Sigmoid colon (tissue), 7 donors: ENCODE results near the gene CRTC1. TPM values are rescaled to one million over a fixed set of nuclear protein-coding genes. Genes with fewer than 3 reads are reported as not detected.

Source experiments
- DNase-seq: peaks from one replicate; pipeline ENCODE4 v3.0.0-alpha.2; 2019
- H3K27ac ChIP-seq, 4 donors: fragments of 200-600 bp; sonication (generic); one replicate each; pipeline ENCODE4 v1.5.1; 2016 to 2019; ENCODE audit warnings: mild to moderate bottlenecking in 1 of 4
- H3K27me3 ChIP-seq, 3 donors: fragments of 200-600 bp; sonication (generic); one replicate each; pipeline ENCODE4 v1.5.1; 2019; ENCODE audit warnings: mild to moderate bottlenecking in 1 of 3
- H3K36me3 ChIP-seq, 4 donors: fragments of 200-600 bp; sonication (generic); one replicate each; pipeline ENCODE4 v1.5.1; 2016 to 2019
- H3K4me1 ChIP-seq, 4 donors: fragments of 200-600 bp; sonication (generic); one replicate each; pipeline ENCODE4 v1.5.1; 2017 to 2019
- H3K4me3 ChIP-seq, 4 donors: fragments of 200-600 bp; sonication (generic); one replicate each; pipeline ENCODE4 v1.5.1; 2017 to 2019; ENCODE audit warnings: mild to moderate bottlenecking in 2 of 4, moderate library complexity in 1 of 4
- H3K9me3 ChIP-seq, 4 donors: fragments of 200-600 bp in 3 of 4; sonication (generic) in 3 of 4; one replicate each; pipeline versions ENCODE4 v1.5.1 to v1.6.1; 2013 to 2019
- CTCF ChIP-seq, 4 experiments: fragments of 450-650 bp in 3 of 4; fragments of 200-600 bp in 1 of 4; IDR thresholded peaks; one replicate each; pipeline ENCODE4 v1.5.1; 2016 to 2019; ENCODE audit warnings: antibody characterized with exemption in 4 of 4, mild to moderate bottlenecking in 3 of 4, moderate library complexity in 2 of 4
- EP300 ChIP-seq, 4 donors: sonication (generic); formaldehyde crosslinking; IDR thresholded peaks; one replicate each; pipeline ENCODE4 v1.6.1; 2017; ENCODE audit warnings: antibody characterized with exemption in 4 of 4
- POLR2A ChIP-seq, 2 donors: fragments of 450-650 bp; IDR thresholded peaks; one replicate each; pipeline ENCODE4 v1.6.1; 2016; ENCODE audit warnings: antibody characterized with exemption in 2 of 2, mild to moderate bottlenecking in 2 of 2, moderate library complexity in 2 of 2
- POLR2AphosphoS5 ChIP-seq, 4 donors: sonication (generic); formaldehyde crosslinking; IDR thresholded peaks; one replicate each; pipeline ENCODE4 v1.6.1; 2017; ENCODE audit warnings: antibody characterized with exemption in 4 of 4
- WGBS, 2 donors: extraction: QIAGEN DNeasy Blood & Tissue Kit; methylation state at CpG; one replicate each; pipeline ENCODE4 v1.1.7; 2013; 5-methylcytosine and 5-hydroxymethylcytosine counted together
- intact Hi-C: fragments of 100-400 bp; cut with DNase I; formaldehyde crosslinking; loops from one replicate; pipeline ENCODE4 v1.15.1; 2023
- polyA plus RNA-seq, 3 donors: library from polyadenylated mRNA; stranded (reverse); fragments of 200-250 nt; gene quantifications; one replicate each; pipeline ENCODE4 v1.2.3, GENCODE V29; 2013
- total RNA-seq, 4 donors: library from RNA; depleted of rRNA; stranded (reverse); fragments of >200 nt; gene quantifications; one replicate each; pipeline ENCODE4 v1.1.0, GENCODE V29; 2016
- donor health status: healthy with polysubstance abuse.
- donor health status: Bipolar disorder and iron deficiency.
- donor health status: healthy.

Gene CRTC1
- total and polyA plus RNA-seq, 7 donors, result 2.5 to 8.9 (median 3.6) TPM

GRCh38 chr19:18636183-18636968 lies 47.1 kb upstream of the CRTC1 start:
- 1% methylated on average over 44 of the region's 44 CpGs for WGBS, 2 donors

GRCh38 chr19:18636969-18637629 lies 46.4 kb upstream of the CRTC1 start, which contains the start of gene KLHL26:
Gene KLHL26 (plus strand): TSS chr19:18637028. CDS start chr19:18637055, 27 bp downstream.
- intact Hi-C loops, result loop anchor here (2.0 to 5.0 kb wide), 2 partner anchors 46 to 550 kb away; partner anchors contain the start of gene CRTC1
- Histone ChIP-seq H3K9me3 (no peaks in the 10 kb centered on the region), H3K36me3 (no peaks in the 10 kb centered on the region)

More at GRCh38 chr19:18636183-18636968, 47.1 kb upstream of the CRTC1 start:
- intact Hi-C loops, result loop anchor here (2.0 to 5.0 kb wide), 2 partner anchors 46 to 551 kb away; partner anchors contain the start of gene CRTC1
- DNase-seq, result peak; percentile 99
- peaks cover 0 to 26% (median 21%) of the 10 kb centered on the region in 4 donors for H3K4me1 ChIP-seq
- TF ChIP-seq POLR2A (IDR thresholded peaks at IDR 0.05) (no peak), POLR2AphosphoS5 (IDR thresholded peaks at IDR 0.05) (no peak), CTCF (IDR thresholded peaks at IDR 0.05) (no peak)
- H3K4me3 ChIP-seq, result peak overlapping the region; percentile 72 to 97 (median 92)
- no peaks in the 10 kb centered on the region for H3K9me3 ChIP-seq
- no peaks in the 10 kb centered on the region for H3K36me3 ChIP-seq
- H3K27me3 ChIP-seq, result no peaks in the 10 kb centered on the region
- peak overlapping the region; percentile 86 to 94 (median 90) for H3K27ac ChIP-seq

GRCh38 chr19:18637673-18638630 lies 45.5 kb upstream of the CRTC1 start:
- Histone ChIP-seq H3K27me3 (no peaks in the 10 kb centered on the region), H3K4me3 (peak overlapping the region; percentile 72 to 97 (median 92)), H3K9me3 (no peaks in the 10 kb centered on the region), H3K4me1 (peaks cover 0 to 26% (median 21%) of the 10 kb centered on the region in 4 donors), H3K27ac (peak overlapping the region; percentile 86 to 94 (median 90)), H3K36me3 (no peaks in the 10 kb centered on the region)
- DNase-seq, result no peak
- WGBS, 2 donors, result 13 to 47% methylated on average over 3 of the region's 3 CpGs
- intact Hi-C loops, result loop anchor here (2.0 to 5.0 kb wide), 2 partner anchors 45 to 549 kb away; partner anchors contain the start of gene CRTC1
- TF ChIP-seq POLR2A (IDR thresholded peaks at IDR 0.05) (no peak), CTCF (IDR thresholded peaks at IDR 0.05) (no peak), EP300 (IDR thresholded peaks at IDR 0.05) (no peak), POLR2AphosphoS5 (IDR thresholded peaks at IDR 0.05) (no peak)

More at GRCh38 chr19:18636969-18637629, 46.4 kb upstream of the CRTC1 start, which contains the start of gene KLHL26:
- no peak for DNase-seq
- Histone ChIP-seq H3K4me1 (peaks cover 0 to 26% (median 21%) of the 10 kb centered on the region in 4 donors), H3K4me3 (peak within 1 kb of the TSS; percentile 72 to 97 (median 92)), H3K27ac (peak within 1 kb of the TSS; percentile 86 to 94 (median 90)), H3K27me3 (no peaks in the 10 kb centered on the region)
- peak; percentile 81 to 91 (median 86) for TF ChIP-seq POLR2AphosphoS5 (IDR thresholded peaks at IDR 0.05)
- no peak for TF ChIP-seq EP300 (IDR thresholded peaks at IDR 0.05)
- TF ChIP-seq POLR2A (IDR thresholded peaks at IDR 0.05), result peak; percentile 35 to 45
- 3 to 5% methylated on average over 47 of the region's 47 CpGs for WGBS, 2 donors

- Histone ChIP-seq H3K9me3 (no peaks in the 10 kb centered on the region), H3K4me1 (peaks cover 0 to 34% (median 25%) of the 10 kb centered on the region in 4 donors), H3K4me3 (no peak overlapping the region), H3K36me3 (no peaks in the 10 kb centered on the region), H3K27me3 (no peaks in the 10 kb centered on the region), H3K27ac (no peak overlapping the region)
- 75 to 76% methylated on average over 8 of the region's 8 CpGs for WGBS, 2 donors
- intact Hi-C loops, result loop anchor here (5.0 kb wide), 1 partner anchor 548 kb away; no protein-coding TSS in a partner anchor
- DNase-seq, result no peak
- TF ChIP-seq CTCF (IDR thresholded peaks at IDR 0.05) (no peak), POLR2AphosphoS5 (IDR thresholded peaks at IDR 0.05) (no peak), POLR2A (IDR thresholded peaks at IDR 0.05) (no peak)
Observed at GRCh38 chr19:18639706-18640243, 43.7 kb upstream of the CRTC1 start.
